NCI-H2227 (cell line): ENCODE results near the gene KRT72.

Experiments
- DNase-seq: peaks from one replicate; lab custom pipeline; 2025; ENCODE audit not compliant: unreplicated experiment; lab: John Stamatoyannopoulos, UW

Gene KRT72

GRCh38 chr12:52581481-52581880 lies 19.8 kb downstream of the KRT72 start:
- DNase-seq: no peak

- DNase-seq: no peak
Observed at GRCh38 chr12:52581066-52581465, 20.2 kb downstream of the KRT72 start.

- no peak for DNase-seq
Observed at GRCh38 chr12:52580496-52580895, 20.8 kb downstream of the KRT72 start.

GRCh38 chr12:52579468-52580465 lies 21.5 kb downstream of the KRT72 start:
- DNase-seq: no peak

GRCh38 chr12:52578469-52578868 lies 22.8 kb downstream of the KRT72 start:
- DNase-seq: no peak

- no peak for DNase-seq
Observed at GRCh38 chr12:52577316-52577715, 23.9 kb downstream of the KRT72 start.

GRCh38 chr12:52575948-52576347 lies 25.3 kb downstream of the KRT72 start:
- no peak for DNase-seq

- no peak for DNase-seq
Observed at GRCh38 chr12:52575256-52575655, 26.0 kb downstream of the KRT72 start.

- DNase-seq: no peak
Observed at GRCh38 chr12:52573743-52574142, 27.5 kb downstream of the KRT72 start, which contains the start of gene KRT74. KRT74 (minus strand) TSS chr12:52573843; CDS start chr12:52573777, 66 bp downstream.

GRCh38 chr12:52573306-52573705 lies 28.0 kb downstream of the KRT72 start:
- no peak for DNase-seq

GRCh38 chr12:52570511-52570910 lies 30.8 kb downstream of the KRT72 start:
- no peak for DNase-seq

GRCh38 chr12:52568111-52568510 lies 33.2 kb downstream of the KRT72 start:
- DNase-seq: no peak

- DNase-seq: no peak
Observed at GRCh38 chr12:52566847-52567291, 34.4 kb downstream of the KRT72 start.

- DNase-seq: no peak
Observed at GRCh38 chr12:52564582-52564981, 36.7 kb downstream of the KRT72 start.

GRCh38 chr12:52561880-52562449 lies 39.3 kb downstream of the KRT72 start:
- DNase-seq: no peak

GRCh38 chr12:52559979-52560378 lies 41.3 kb downstream of the KRT72 start:
- no peak for DNase-seq

- DNase-seq: no peak
Observed at GRCh38 chr12:52558781-52559445, 42.4 kb downstream of the KRT72 start.

GRCh38 chr12:52557476-52557875 lies 43.8 kb downstream of the KRT72 start:
- no peak for DNase-seq

- no peak for DNase-seq
Observed at GRCh38 chr12:52555577-52555976, 45.7 kb downstream of the KRT72 start.

GRCh38 chr12:52552681-52553195 lies 48.5 kb downstream of the KRT72 start, which contains the start of gene KRT71:
KRT71 (minus strand) TSS chr12:52553145; CDS start chr12:52553077, 68 bp downstream.
- DNase-seq: no peak

GRCh38 chr12:52552055-52552454 lies 49.2 kb downstream of the KRT72 start:
- DNase-seq: no peak
